Upper lobe of left lung (tissue), 6 donors: Measurements from ENCODE around the gene FAM13A. TPM values are rescaled to one million over a fixed set of nuclear protein-coding genes. Genes with fewer than 3 reads are reported as not detected.

ENCODE experiments used
- ATAC-seq, 2 donors: fragments of 200-7000 bp; cut with Tn5 transposase; one replicate each; pipeline ENCODE4 v1.9.1; 2022; ENCODE audit warnings: mild to moderate bottlenecking in 2 of 2, moderate library complexity in 2 of 2; ENCODE audit not compliant: low FRiP score in 2 of 2
- DNase-seq, 2 donors: peaks; one replicate each; pipeline ENCODE4 v3.0.0-alpha.2; 2019 to 2020
- H3K27ac ChIP-seq, 4 donors: fragments of 200-600 bp; sonication (generic); one replicate each; pipeline ENCODE4 v1.5.1; 2016 to 2019
- H3K27me3 ChIP-seq, 4 donors: fragments of 200-600 bp; sonication (generic); one replicate each; pipeline ENCODE4 v1.5.1; 2017 to 2019
- H3K36me3 ChIP-seq, 4 donors: fragments of 200-600 bp; sonication (generic); one replicate each; pipeline ENCODE4 v1.5.1; 2016 to 2019
- H3K4me1 ChIP-seq, 4 donors: fragments of 200-600 bp; sonication (generic); one replicate each; pipeline ENCODE4 v1.5.1; 2018 to 2019
- H3K4me3 ChIP-seq, 4 donors: fragments of 200-600 bp; sonication (generic); one replicate each; pipeline ENCODE4 v1.5.1; 2017 to 2019; ENCODE audit warnings: mild to moderate bottlenecking in 2 of 4, moderate library complexity in 1 of 4
- H3K9me3 ChIP-seq, 4 donors: fragments of 200-600 bp; sonication (generic); one replicate each; pipeline ENCODE4 v1.5.1; 2018 to 2019
- CTCF ChIP-seq, 6 experiments: fragments of 450-650 bp in 4 of 6; fragments of 200-600 bp in 2 of 6; sonication (generic) in 2 of 6; IDR thresholded peaks; one replicate each; pipeline ENCODE4 v1.5.1; 2016 to 2019; ENCODE audit warnings: antibody characterized with exemption in 6 of 6
- EP300 ChIP-seq, 4 donors: sonication (generic); formaldehyde crosslinking; IDR thresholded peaks; one replicate each; pipeline ENCODE4 v1.5.1; 2017; ENCODE audit warnings: antibody characterized with exemption in 4 of 4, control low read depth in 2 of 4
- POLR2A ChIP-seq, 4 donors: fragments of 450-650 bp; IDR thresholded peaks; one replicate each; pipeline ENCODE4 v1.5.1; 2016 to 2017; ENCODE audit warnings: antibody characterized with exemption in 4 of 4, mild to moderate bottlenecking in 2 of 4
- POLR2AphosphoS5 ChIP-seq, 2 donors: sonication (generic); formaldehyde crosslinking; IDR thresholded peaks; one replicate each; pipeline ENCODE4 v1.5.1; 2017; ENCODE audit warnings: antibody characterized with exemption in 2 of 2
- WGBS, 2 donors: methylation state at CpG; one replicate each; pipeline ENCODE4 v1.1.5; 2017 to 2018; 5-methylcytosine and 5-hydroxymethylcytosine counted together
- total RNA-seq, 6 donors: library from RNA; depleted of rRNA in 4 of 6; stranded (reverse); fragments of >200 nt in 4 of 6; gene quantifications; one replicate each; pipeline versions ENCODE4 v1.1.0 to v1.2.1, GENCODE V29; 2016 to 2021
- donor health status: DM: no; HTN: no; CAD: no; lungs with moderate emphysema.
- donor health status: DM: no; HTN: yes; CAD: no; lungs with severe emphysema.

FAM13A gene
- total RNA-seq, 6 donors from 2014 or later = 15.8 to 173 (median 34.1) TPM

- H3K27ac ChIP-seq = peak overlapping the region in 1 of 4 donors; percentile 27
- H3K4me1 ChIP-seq = no peaks in the 10 kb centered on the region
- no peaks in the 10 kb centered on the region for H3K27me3 ChIP-seq
- TF ChIP-seq CTCF (IDR thresholded peaks at IDR 0.05) (no peak), POLR2AphosphoS5 (IDR thresholded peaks at IDR 0.05) (peak in 1 of 2 donors; percentile 13)
- ATAC-seq (no peak), DNase-seq (no peak)
- H3K36me3 ChIP-seq = peaks cover 21 to 77% (median 43%) of the 10 kb centered on the region in 4 donors
- no peaks in the 10 kb centered on the region for H3K9me3 ChIP-seq
- H3K4me3 ChIP-seq = no peak overlapping the region
- WGBS, 2 donors = 75 to 86% methylated on average over 5 of the region's 5 CpGs
Observed at GRCh38 chr4:88746206-88746605, 310.8 kb downstream of the FAM13A start.

- TF ChIP-seq CTCF (IDR thresholded peaks at IDR 0.05) = no peak
- no peak for TF ChIP-seq POLR2AphosphoS5 (IDR thresholded peaks at IDR 0.05)
- no peak for TF ChIP-seq POLR2A (IDR thresholded peaks at IDR 0.05)
- no peak for TF ChIP-seq EP300 (IDR thresholded peaks at IDR 0.05)
Observed at GRCh38 chr4:88745581-88746163, 311.3 kb downstream of the FAM13A start.

DNA sequence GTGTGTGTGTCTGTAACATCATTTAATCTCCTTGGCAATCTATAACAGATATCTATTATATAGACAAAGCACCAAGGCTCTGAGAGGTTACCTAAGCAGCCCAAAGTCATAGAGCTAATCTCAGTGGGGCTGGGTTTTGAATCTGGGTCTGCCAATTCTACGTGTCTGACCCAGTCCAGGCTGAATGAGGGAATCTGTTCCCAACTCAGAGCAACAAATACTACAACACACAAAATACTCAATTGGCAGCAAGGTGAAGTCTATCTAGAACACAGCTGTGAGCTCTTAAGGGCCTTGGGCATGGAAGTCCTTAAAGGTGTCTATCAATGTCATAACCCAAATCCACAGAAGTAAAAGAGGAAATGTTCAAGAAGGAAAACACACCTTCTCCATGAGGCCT lies 311.8 kb downstream of the FAM13A start:
- Histone ChIP-seq H3K4me3 (no peak overlapping the region), H3K36me3 (peaks cover 18 to 71% (median 34%) of the 10 kb centered on the region in 4 donors), H3K27me3 (no peaks in the 10 kb centered on the region), H3K4me1 (no peaks in the 10 kb centered on the region), H3K27ac (no peak overlapping the region), H3K9me3 (no peaks in the 10 kb centered on the region)
- DNase-seq (no peak), ATAC-seq (no peak)
- 62 to 91% methylated on average over 1 of the region's 1 CpG for WGBS, 2 donors
- TF ChIP-seq EP300 (IDR thresholded peaks at IDR 0.05) (no peak), POLR2AphosphoS5 (IDR thresholded peaks at IDR 0.05) (no peak), POLR2A (IDR thresholded peaks at IDR 0.05) (no peak), CTCF (IDR thresholded peaks at IDR 0.05) (no peak)

More at GRCh38 chr4:88745581-88746163, 311.3 kb downstream of the FAM13A start:
- DNase-seq (no peak), ATAC-seq (peak in 1 of 2 donors; percentile 20)
- WGBS, 2 donors = 74 to 81% methylated on average over 1 of the region's 1 CpG
- H3K27ac ChIP-seq = peak overlapping the region in 1 of 4 donors; percentile 22
- peaks cover 18 to 76% (median 38%) of the 10 kb centered on the region in 4 donors for H3K36me3 ChIP-seq
- H3K4me3 ChIP-seq = no peak overlapping the region
- no peaks in the 10 kb centered on the region for H3K27me3 ChIP-seq
- no peaks in the 10 kb centered on the region for H3K4me1 ChIP-seq
- H3K9me3 ChIP-seq = no peaks in the 10 kb centered on the region

- DNase-seq (no peak), ATAC-seq (no peak)
- H3K9me3 ChIP-seq = no peaks in the 10 kb centered on the region
- TF ChIP-seq CTCF (IDR thresholded peaks at IDR 0.05) (no peak), POLR2A (IDR thresholded peaks at IDR 0.05) (no peak), POLR2AphosphoS5 (IDR thresholded peaks at IDR 0.05) (no peak), EP300 (IDR thresholded peaks at IDR 0.05) (no peak)
- H3K4me3 ChIP-seq = no peak overlapping the region
- no peak overlapping the region for H3K27ac ChIP-seq
- 77 to 85% methylated on average over 3 of the region's 3 CpGs for WGBS, 2 donors
- H3K36me3 ChIP-seq = peaks cover 15 to 65% (median 28%) of the 10 kb centered on the region in 4 donors
- no peaks in the 10 kb centered on the region for H3K27me3 ChIP-seq
- H3K4me1 ChIP-seq = no peaks in the 10 kb centered on the region
Observed at GRCh38 chr4:88744609-88745008, 312.4 kb downstream of the FAM13A start.

GRCh38 chr4:88743696-88744095 lies 313.3 kb downstream of the FAM13A start:
- Histone ChIP-seq H3K27me3 (no peaks in the 10 kb centered on the region), H3K4me3 (no peak overlapping the region), H3K27ac (no peak overlapping the region), H3K36me3 (peaks cover 9 to 58% (median 20%) of the 10 kb centered on the region in 4 donors), H3K9me3 (no peaks in the 10 kb centered on the region), H3K4me1 (no peaks in the 10 kb centered on the region)
- DNase-seq (no peak), ATAC-seq (no peak)
- 93 to 98% methylated on average over 3 of the region's 3 CpGs for WGBS, 2 donors
- no peak for TF ChIP-seq POLR2AphosphoS5 (IDR thresholded peaks at IDR 0.05)
- TF ChIP-seq EP300 (IDR thresholded peaks at IDR 0.05) = no peak
- no peak for TF ChIP-seq POLR2A (IDR thresholded peaks at IDR 0.05)
- no peak for TF ChIP-seq CTCF (IDR thresholded peaks at IDR 0.05)
